Small intestine (tissue), 7 donors: ENCODE results near the gene KIRREL3. TPM values are rescaled to one million over a fixed set of nuclear protein-coding genes. Genes with fewer than 3 reads are reported as not detected.

Experiments used
- DNase-seq, 2 donors: peaks; one replicate each; pipeline versions ENCODE4 v3.0.0 to v3.0.0-alpha.2; 2013
- FAIRE-seq: peaks from 2 replicates; lab custom pipeline; 2012; peaks lifted over from hg19 to GRCh38; lab: Jason Lieb, UNC
- H3K27ac ChIP-seq, 3 donors: one replicate each; pipeline ENCODE4 v1.5.1; 2013; ENCODE audit warnings: low read length in 2 of 3, mild to moderate bottlenecking in 2 of 3, control low read depth in 1 of 3, inconsistent platforms in 1 of 3, low read depth in 1 of 3, moderate library complexity in 1 of 3
- H3K27me3 ChIP-seq, 3 donors: one replicate each; pipeline ENCODE4 v1.6.1; 2013; ENCODE audit warnings: low read length in 3 of 3, inconsistent platforms in 1 of 3; ENCODE audit not compliant: control insufficient read depth in 3 of 3, insufficient read depth in 3 of 3
- H3K36me3 ChIP-seq, 3 donors: one replicate each; pipeline ENCODE4 v1.6.1; 2013; ENCODE audit warnings: low read length in 3 of 3, inconsistent platforms in 1 of 3, low read depth in 1 of 3, mild to moderate bottlenecking in 1 of 3, moderate library complexity in 1 of 3; ENCODE audit not compliant: control insufficient read depth in 3 of 3, insufficient read depth in 2 of 3
- H3K4me1 ChIP-seq, 3 donors: one replicate each; pipeline ENCODE4 v1.6.1; 2013; ENCODE audit warnings: low read length in 2 of 3, inconsistent platforms in 1 of 3, low read depth in 1 of 3, mild to moderate bottlenecking in 1 of 3, moderate library complexity in 1 of 3; ENCODE audit not compliant: control insufficient read depth in 3 of 3, insufficient read depth in 2 of 3
- H3K4me3 ChIP-seq, 3 donors: one replicate each; pipeline ENCODE4 v1.5.1; 2013; ENCODE audit warnings: low read length in 3 of 3, control low read depth in 1 of 3, inconsistent platforms in 1 of 3, low read depth in 1 of 3, mild to moderate bottlenecking in 1 of 3, moderate library complexity in 1 of 3
- H3K9me3 ChIP-seq, 2 donors: one replicate each; pipeline ENCODE4 v1.6.1; 2013; ENCODE audit warnings: low read depth in 1 of 2, low read length in 1 of 2; ENCODE audit not compliant: control insufficient read depth in 2 of 2, insufficient read depth in 1 of 2
- WGBS, 3 donors: extraction: QIAGEN DNeasy Blood & Tissue Kit; methylation state at CpG; one replicate each; pipeline ENCODE4 v1.1.7; 2013; 5-methylcytosine and 5-hydroxymethylcytosine counted together
- polyA plus RNA-seq, 4 donors: library from polyadenylated mRNA; stranded (reverse) in 3 of 4; unstranded in 1 of 4; fragments of 200-250 nt in 3 of 4; fragments of 120-200 nt in 1 of 4; gene quantifications; one replicate each; pipeline versions ENCODE4 v1.2.1 to v1.2.3, GENCODE V29; 2013
- donor health status: healthy with polysubstance abuse.
- donor health status: control.
- donor health status: control.
- donor health status: Bipolar disorder and iron deficiency.
- donor health status: healthy.

Gene KIRREL3
- polyA plus RNA-seq, 4 donors = 0.18 to 0.61 TPM; not detected in 2

DNA sequence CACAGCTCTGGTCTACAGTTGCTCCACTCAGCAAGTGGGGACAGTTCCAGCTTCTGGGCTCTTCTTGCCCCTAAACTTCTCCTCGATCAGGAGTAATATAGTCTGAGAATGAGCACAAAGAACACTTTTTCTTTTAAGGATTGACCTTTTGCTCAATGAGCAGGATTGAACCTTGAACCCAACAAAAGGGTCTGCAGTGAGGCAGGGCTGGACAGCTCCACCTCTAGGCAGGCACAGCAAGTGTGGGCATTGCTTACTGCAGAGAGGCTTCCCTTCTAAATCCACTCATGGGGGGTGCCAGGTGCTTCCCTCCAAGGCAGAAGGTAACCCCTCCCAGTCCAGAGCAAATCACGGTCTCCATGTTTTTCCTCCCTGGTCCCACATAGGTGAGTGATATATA lies 365.6 kb downstream of the KIRREL3 start:
- no peak for DNase-seq
- 38 to 58% (median 42%) methylated on average over 2 of the region's 2 CpGs for WGBS, 3 donors
- H3K9me3 ChIP-seq = no peaks in the 10 kb centered on the region

DNA sequence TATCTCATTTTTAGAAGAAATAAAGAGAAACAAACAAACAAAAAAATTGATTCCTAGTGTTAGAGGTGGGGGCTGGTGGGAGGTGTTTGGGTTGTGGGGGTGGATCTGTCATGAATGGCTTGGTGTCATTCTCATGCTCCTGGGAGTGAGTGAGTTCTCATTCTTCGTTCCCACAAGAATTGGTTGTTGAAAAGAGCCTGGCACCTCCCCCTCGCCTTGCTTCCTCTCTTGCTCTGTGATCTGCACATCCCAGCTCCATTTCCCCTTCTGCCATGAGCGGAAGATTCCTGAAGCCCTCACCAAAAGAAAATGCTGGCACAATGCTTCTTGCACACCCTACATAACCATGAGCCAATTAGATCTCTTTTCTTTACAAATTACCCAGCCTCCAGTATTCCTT lies 367.2 kb downstream of the KIRREL3 start:
- no peak for DNase-seq
- FAIRE-seq = no peak

More for the DNA sequence above, 365.6 kb downstream of the KIRREL3 start:
- H3K36me3 ChIP-seq = no peaks in the 10 kb centered on the region
- H3K4me3 ChIP-seq = no peak overlapping the region
- FAIRE-seq = no peak
- H3K27me3 ChIP-seq = peaks cover 0 to 4% (median 2%) of the 10 kb centered on the region in 3 donors
- H3K4me1 ChIP-seq = no peaks in the 10 kb centered on the region
- no peak overlapping the region for H3K27ac ChIP-seq

DNA sequence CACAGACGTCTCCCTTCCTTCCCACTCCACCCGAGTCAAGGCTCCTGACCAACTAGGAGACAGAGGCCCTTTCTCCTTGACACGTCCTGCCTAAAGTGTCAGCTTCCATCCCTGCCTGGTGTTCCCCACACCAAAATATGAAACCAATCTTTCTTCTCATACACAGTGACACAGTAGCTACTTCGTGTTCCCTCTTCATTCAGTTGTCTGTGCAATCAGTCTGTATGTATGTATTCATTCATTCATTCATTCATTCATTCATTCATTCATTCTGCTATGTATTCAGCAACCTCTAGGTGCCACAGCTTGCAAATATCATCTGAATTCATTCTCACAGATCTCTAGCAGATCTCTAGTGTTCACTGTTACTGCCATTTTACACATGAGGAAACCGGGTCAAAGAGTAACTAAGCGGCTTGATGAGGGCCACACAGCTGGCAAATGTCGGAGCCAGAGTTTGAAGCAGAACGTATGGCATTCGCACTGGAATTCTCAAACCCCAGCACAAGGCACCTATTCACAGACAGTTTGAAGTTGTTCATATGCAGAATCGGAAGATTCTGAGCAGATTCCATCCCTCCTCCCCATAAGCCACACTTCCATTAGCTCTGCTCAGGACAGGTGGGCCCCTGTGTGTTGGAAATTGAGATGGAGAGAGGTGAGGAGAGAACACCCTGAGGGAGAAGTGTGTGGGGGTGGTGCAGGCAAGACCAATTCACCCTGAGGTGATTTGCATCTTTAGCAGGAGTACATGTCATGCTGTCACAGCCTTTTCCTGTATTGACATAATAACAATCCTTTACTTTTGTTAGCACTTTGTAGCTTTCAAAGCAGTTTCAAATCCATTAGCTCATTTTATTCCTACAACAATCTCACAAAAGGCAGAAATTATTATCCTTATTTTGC lies 369.4 kb downstream of the KIRREL3 start:
- no peaks in the 10 kb centered on the region for H3K36me3 ChIP-seq
- peaks cover 0 to 2% (median 0%) of the 10 kb centered on the region in 3 donors for H3K4me1 ChIP-seq
- DNase-seq (no peak), FAIRE-seq (no peak)
- no peak overlapping the region for H3K4me3 ChIP-seq
- WGBS, 3 donors = 73 to 80% (median 77%) methylated on average over 10 of the region's 10 CpGs
- no peak overlapping the region for H3K27ac ChIP-seq
- H3K9me3 ChIP-seq = no peaks in the 10 kb centered on the region
- H3K27me3 ChIP-seq = peaks cover 0 to 2% (median 0%) of the 10 kb centered on the region in 3 donors

More for the DNA sequence above, 367.2 kb downstream of the KIRREL3 start:
- no peaks in the 10 kb centered on the region for H3K9me3 ChIP-seq
- H3K27ac ChIP-seq = no peak overlapping the region
- no peaks in the 10 kb centered on the region for H3K4me1 ChIP-seq
- no peaks in the 10 kb centered on the region for H3K36me3 ChIP-seq
- H3K4me3 ChIP-seq = no peak overlapping the region
- H3K27me3 ChIP-seq = peaks cover 0 to 2% (median 1%) of the 10 kb centered on the region in 3 donors
- 40 to 60% (median 55%) methylated on average over 3 of the region's 3 CpGs for WGBS, 3 donors

DNA sequence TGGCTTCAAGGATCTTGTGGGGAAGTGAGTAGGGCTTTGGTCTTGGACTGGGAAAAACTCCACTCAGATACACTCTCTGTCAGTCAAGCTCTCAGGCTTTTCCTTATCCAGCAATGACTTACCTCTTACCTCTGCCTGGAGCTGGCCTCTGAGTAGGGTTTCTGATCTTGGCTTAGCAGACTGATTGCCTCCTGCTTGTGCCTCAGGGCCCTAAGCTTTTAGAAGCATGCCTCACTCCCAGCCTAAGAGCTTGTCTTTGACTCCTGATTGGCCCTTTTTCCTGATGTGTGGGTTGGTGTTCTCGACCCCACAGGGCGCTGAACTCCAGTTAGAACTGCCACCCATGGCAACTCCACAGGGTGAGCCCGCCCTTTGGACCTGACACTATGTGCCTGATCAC lies 370.1 kb downstream of the KIRREL3 start:
- Histone ChIP-seq H3K4me1 (peaks cover 0 to 2% (median 0%) of the 10 kb centered on the region in 3 donors), H3K27me3 (peaks cover 0 to 4% (median 0%) of the 10 kb centered on the region in 3 donors), H3K9me3 (no peaks in the 10 kb centered on the region), H3K27ac (no peak overlapping the region), H3K4me3 (no peak overlapping the region), H3K36me3 (no peaks in the 10 kb centered on the region)
- DNase-seq (peak in 1 of 2 donors; percentile 9), FAIRE-seq (no peak)
- WGBS, 3 donors = 82 to 85% (median 82%) methylated on average over 3 of the region's 3 CpGs

DNA sequence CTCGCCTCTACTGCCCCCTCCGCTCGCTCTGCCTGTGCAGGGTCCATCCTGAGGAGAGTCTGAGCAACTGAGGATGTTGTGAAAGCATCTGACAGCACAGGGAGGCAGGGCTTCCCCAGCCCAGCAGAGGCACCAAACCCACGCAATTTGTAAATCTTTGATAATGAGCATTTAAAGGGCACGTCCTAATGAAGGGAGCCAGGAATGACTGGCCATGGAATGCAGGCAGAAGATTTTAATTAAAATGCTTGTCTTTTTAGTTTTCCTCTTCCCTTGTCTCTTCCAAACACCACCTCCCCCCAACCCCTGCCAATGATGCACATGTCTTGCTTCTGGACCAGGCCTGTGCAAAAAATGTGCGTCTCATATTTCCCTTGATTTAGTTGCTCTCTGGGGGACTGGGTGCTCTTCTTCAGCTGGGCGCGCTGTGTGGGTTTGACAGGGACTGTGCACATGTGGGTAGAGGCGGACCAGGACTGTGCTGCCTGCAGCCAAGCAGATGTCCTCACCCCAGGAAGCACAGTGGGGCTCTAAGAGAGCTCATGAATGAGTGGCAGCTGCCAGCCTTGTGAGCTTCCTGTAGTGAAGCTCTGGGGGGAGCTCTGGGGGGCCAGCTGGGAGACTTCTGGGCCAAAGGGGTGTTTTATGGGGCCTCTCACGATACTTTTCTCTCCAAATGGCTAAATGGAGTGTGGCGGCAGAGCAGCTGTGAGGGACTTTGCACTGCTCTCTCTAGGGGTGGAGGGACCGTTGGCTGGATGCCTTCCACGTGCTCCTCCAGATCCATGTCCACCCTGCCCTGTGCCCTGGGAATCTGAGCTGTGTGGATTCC lies 371.6 kb downstream of the KIRREL3 start:
- Histone ChIP-seq H3K4me1 (peaks cover 0 to 2% (median 0%) of the 10 kb centered on the region in 3 donors), H3K27me3 (peaks cover 0 to 4% (median 0%) of the 10 kb centered on the region in 3 donors), H3K36me3 (no peaks in the 10 kb centered on the region), H3K4me3 (no peak overlapping the region), H3K27ac (no peak overlapping the region), H3K9me3 (no peaks in the 10 kb centered on the region)
- 42 to 58% (median 48%) methylated on average over 13 of the region's 13 CpGs for WGBS, 3 donors
- peak in 1 of 2 donors; percentile 62 for DNase-seq
- no peak for FAIRE-seq

DNA sequence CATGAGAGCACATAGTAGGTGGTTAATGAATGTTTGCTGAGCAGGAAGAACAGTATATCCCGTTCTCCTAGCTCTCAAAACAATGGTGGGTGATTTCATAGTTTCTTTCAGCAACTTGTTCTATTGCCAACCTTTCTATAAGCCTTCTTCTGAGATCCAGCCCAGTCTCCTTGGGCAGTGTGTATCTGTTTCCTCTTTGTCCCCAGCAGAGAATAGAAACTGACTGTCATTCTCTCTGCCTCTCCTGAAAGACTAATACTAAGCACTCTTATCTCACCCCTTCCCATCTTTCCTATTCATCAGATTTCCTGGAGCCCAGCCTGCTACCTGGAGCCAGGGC lies 372.1 kb downstream of the KIRREL3 start:
- Histone ChIP-seq H3K4me1 (peaks cover 0 to 2% (median 0%) of the 10 kb centered on the region in 3 donors), H3K27me3 (peaks cover 0 to 4% (median 0%) of the 10 kb centered on the region in 3 donors), H3K9me3 (no peaks in the 10 kb centered on the region), H3K27ac (no peak overlapping the region), H3K4me3 (no peak overlapping the region), H3K36me3 (no peaks in the 10 kb centered on the region)
- no peak for FAIRE-seq
- no peak for DNase-seq
- WGBS, 3 donors = 52 to 65% (median 53%) methylated on average over 1 of the region's 1 CpG

DNA sequence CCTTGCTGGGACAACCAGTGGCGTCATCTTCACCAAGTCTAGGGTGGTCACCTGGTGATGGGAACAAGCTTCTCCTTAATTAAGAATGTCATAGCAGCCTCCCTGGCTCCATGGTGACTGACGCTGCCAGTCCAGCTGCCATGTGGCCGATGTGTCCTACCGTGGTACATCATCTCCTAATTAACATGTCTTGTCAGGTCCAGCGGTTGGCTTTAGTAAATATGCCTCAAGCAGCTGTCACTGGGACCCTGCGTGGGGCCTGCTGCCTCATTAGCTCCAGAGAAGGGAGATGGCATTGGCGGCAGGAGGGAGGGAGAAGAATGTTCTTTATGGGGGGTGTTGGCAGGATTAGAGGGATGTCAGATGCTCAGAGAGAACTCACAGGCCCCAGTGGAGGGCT lies 373.1 kb downstream of the KIRREL3 start:
- WGBS, 3 donors = 92 to 94% (median 93%) methylated on average over 7 of the region's 7 CpGs
- Histone ChIP-seq H3K36me3 (no peaks in the 10 kb centered on the region), H3K9me3 (no peaks in the 10 kb centered on the region), H3K27me3 (peaks cover 0 to 4% (median 0%) of the 10 kb centered on the region in 3 donors), H3K4me1 (peaks cover 0 to 2% (median 0%) of the 10 kb centered on the region in 3 donors), H3K4me3 (no peak overlapping the region), H3K27ac (no peak overlapping the region)
- FAIRE-seq = no peak
- no peak for DNase-seq

DNA sequence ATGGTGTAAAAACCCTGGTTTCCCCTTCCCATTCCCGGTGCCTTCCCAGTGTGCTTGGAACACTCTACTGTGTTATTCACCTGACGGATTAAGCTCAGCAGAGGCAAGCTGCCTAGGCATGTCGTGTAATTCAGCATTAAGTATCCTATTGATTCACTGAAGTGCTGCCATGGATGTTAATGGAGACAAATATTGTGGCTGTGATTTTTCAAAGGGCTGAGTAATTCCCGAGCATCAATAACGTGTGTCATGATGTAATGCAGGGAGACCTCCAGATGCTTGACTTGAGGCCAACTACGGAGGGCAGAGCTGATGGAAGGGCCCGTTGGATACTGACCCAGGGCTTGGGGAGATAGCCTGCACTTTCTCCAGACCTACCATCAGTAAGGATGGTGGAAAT lies 376.1 kb downstream of the KIRREL3 start:
- Histone ChIP-seq H3K27me3 (peaks cover 0 to 4% (median 0%) of the 10 kb centered on the region in 3 donors), H3K4me3 (no peak overlapping the region), H3K4me1 (peaks cover 0 to 2% (median 0%) of the 10 kb centered on the region in 3 donors), H3K27ac (no peak overlapping the region), H3K36me3 (no peaks in the 10 kb centered on the region), H3K9me3 (no peaks in the 10 kb centered on the region)
- 73 to 87% (median 77%) methylated on average over 7 of the region's 7 CpGs for WGBS, 3 donors
- DNase-seq = no peak
- FAIRE-seq = no peak
